HL-60/S4 treated with phorbol 12-myristate 13-acetate at 8.2 ng/mL for 4 days and 3 days (cell line): ENCODE measurements around the gene GDPD5.

ENCODE experiments used
- in situ Hi-C: fragments of 300-500 bp; cut with MboI; formaldehyde crosslinking; loops from 2 replicates; pipeline ENCODE4 v1.15.0; 2022; ENCODE audit warnings: low sequenced_read_pairs

The GDPD5 gene, protein sequence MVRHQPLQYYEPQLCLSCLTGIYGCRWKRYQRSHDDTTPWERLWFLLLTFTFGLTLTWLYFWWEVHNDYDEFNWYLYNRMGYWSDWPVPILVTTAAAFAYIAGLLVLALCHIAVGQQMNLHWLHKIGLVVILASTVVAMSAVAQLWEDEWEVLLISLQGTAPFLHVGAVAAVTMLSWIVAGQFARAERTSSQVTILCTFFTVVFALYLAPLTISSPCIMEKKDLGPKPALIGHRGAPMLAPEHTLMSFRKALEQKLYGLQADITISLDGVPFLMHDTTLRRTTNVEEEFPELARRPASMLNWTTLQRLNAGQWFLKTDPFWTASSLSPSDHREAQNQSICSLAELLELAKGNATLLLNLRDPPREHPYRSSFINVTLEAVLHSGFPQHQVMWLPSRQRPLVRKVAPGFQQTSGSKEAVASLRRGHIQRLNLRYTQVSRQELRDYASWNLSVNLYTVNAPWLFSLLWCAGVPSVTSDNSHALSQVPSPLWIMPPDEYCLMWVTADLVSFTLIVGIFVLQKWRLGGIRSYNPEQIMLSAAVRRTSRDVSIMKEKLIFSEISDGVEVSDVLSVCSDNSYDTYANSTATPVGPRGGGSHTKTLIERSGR

DNA sequence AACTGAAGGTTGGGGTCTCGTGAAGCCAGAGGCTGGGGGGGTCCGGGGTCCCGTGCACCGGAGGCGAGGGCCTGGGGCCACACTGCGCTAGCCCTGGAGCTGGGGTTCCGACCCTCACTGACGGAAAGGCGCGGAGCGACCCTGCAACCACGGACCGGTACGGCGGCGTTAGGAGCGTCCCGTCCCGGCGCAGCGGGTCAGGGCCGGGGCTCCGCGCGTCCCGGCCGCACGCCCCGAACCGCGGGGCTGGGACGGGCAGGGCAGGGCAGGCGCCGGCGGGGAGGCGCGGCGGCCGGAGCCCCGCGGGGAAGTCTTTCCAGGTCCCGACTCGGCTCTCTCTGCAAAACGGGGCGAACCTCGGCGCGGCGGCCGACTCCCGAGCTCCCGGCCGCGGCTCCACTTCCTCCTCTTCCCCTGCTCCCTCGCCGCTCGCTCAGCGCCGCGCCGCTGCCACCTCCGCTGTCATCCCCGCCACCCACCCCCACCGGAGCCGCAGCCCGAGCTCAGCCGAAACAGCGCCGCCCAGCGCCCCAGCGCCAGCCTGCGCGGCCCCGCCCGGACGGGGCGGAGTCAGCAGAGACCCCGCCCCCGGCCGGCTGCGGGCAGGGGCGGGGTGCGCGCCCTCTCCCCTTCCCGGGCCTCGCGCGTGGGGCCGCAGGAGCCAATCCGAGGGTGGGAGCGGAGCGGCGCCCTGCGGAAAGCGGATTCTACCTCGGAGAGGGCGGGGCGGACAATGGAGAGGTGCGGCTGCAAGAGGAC lies at the start of gene GDPD5:
GDPD5 (minus strand) TSS at position 509 of the 759 bp plus-strand sequence. CDS start 48,206 bp downstream, outside the sequence.
- in situ Hi-C loops: no loop called here

DNA sequence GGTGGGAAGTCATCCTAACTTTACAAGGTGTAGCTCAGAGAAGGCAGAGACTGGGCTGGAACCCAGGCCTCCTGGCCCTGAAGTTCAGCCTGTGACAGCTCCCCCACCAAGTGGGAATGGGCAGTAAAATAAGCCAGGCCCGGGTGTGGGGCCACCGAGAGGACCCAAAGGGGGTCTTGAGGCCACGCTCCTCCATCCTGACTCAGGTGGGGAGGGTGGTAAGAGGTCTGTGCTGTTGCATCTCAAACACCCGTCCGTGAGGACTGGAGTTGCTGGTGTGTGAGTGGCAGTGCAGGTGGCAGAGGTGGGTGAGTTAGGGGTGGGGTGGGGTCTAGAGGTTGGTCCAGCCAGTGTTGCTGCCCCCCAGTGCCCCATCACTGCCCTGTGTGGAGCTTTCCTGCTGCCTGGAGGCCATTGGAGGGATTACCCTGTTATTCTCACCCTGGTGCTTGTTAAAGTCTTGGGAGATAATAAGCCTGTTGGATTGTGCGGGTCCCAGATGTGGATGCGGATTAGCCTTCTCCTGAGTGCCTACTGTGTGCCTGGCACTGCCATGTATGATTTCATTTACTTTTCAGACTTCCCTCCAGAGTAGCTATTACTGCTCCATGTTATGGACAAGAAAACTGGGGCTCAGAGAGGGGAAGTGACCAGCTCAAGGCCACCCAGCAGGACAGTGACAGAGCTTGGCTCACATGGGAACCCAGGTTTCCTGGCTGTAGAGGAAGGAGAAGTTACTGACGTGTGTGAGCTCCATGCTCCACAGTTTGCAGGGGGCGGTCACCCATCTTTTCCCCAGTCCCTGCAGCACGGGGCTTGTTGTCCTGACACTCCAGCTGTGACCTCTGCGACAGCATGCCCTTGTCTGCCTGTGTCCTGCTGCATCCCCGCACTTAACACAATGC lies 49.2 kb upstream of the GDPD5 start:
- in situ Hi-C loops: no loop called here

DNA sequence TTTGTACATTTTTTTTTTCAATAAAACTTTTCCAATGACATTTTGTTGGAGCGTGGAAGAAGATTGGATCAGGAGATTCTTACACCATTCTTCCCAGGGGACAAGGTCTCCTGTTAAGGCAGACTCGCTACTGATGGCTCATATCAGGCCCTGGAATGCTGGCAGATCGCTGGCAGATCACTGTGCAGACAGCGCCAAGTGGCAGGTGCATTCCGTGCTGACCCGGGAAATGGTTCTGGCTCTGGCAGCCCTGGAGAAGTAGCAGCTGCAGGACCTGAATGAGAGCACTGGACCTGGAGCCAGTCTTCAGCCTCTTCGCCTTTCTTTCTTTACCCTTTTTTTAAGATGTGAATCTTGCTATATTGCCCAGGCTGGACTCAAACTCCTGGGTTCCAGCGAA lies 47.0 kb upstream of the GDPD5 start:
- in situ Hi-C loops: no loop called here

DNA sequence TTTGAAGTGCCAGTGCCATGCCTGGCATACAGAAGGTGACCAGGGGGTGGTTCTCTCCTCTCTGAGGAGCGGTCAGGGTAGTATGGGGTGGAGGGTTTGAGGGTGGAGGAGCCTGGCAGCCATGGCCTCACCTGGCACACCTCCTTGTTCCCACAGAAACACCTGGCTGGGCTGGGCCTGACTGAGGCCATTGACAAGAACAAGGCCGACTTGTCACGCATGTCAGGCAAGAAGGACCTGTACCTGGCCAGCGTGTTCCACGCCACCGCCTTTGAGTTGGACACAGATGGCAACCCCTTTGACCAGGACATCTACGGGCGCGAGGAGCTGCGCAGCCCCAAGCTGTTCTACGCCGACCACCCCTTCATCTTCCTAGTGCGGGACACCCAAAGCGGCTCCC lies 45.9 kb upstream of the GDPD5 start:
- in situ Hi-C loops: no loop called here

DNA sequence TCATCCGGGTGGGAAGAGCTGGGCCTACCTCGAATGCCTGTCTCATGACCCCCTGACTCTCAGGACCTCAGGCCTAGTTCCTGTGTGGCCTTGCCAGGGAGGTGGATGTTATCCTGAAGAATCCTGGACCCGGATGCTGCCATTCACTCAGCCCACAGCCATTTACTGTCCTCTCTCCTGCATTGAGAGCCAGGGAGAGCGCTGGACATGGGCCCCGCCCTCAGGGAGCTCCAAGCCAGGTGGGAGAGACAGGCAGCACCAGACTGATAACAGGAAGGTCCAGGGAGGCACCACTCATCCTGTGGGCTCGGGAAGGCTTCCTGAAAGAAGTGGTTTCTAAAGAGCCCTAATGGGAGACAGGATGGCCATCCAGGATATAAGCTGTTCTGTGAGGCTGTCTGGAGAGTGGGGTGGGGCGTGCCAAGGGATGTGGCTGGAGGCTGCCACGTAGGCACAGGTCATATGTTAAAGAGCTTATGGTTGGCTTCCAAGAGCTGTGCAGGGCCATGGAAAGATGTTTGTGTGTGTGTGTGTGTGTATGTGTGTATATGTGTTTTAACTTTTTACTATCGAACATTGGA lies 44.9 kb upstream of the GDPD5 start:
- in situ Hi-C loops: no loop called here

DNA sequence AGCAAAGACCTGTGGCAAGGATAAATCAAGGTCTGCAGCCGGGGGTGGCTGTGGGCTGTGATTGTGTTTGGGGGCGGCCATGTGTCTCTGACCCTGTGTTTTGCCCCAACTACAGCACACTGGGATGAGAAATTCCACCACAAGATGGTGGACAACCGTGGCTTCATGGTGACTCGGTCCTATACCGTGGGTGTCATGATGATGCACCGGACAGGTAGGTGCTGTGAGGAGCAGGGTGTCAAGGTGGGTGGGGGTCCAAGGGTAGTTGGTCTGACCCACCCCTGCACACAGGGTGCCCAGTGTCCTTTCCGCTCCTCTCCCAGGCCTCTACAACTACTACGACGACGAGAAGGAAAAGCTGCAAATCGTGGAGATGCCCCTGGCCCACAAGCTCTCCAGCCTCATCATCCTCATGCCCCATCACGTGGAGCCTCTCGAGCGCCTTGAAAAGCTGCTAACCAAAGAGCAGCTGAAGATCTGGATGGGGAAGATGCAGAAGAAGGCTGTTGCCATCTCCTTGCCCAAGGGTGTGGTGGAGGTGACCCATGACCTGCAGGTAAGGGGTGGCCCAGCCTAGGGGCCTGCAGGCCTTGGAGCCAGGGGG lies 43.0 kb upstream of the GDPD5 start:
- in situ Hi-C loops: no loop called here

DNA sequence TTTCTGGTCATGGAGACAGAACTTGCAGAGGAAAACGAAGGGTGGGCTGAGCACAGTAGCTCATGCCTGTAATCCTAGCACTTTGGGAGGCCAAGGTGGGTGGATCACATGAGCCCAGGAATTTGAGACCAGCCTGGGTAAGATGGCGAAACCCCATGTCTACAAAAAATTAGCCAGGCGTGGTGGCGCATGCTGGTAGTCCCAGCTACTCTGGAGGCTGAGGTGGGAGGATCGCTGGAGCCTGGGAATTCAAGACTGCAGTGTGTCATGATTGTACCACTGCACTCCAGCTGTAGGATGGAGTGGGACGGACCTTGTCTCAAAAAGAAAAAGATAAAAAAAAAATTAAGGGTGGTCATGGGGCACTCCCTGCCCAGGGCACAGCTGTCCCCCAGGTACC lies 42.2 kb upstream of the GDPD5 start:
- in situ Hi-C loops: no loop called here

DNA sequence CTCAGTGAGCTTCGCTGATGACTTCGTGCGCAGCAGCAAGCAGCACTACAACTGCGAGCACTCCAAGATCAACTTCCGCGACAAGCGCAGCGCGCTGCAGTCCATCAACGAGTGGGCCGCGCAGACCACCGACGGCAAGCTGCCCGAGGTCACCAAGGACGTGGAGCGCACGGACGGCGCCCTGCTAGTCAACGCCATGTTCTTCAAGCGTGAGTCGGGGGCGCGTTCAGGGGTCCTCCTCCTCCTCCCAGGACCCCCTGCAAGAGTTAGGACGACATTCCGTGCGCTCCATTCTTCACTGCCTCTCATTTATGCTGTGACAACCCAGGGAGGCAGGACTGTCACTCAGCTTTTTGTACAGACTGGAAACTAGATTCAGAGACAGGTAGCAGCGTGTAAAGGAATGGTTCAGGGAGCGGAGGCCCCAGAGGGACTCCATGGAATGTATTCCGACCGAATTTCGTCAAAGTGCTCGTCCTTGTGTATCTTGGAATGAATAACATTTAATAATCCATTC lies 41.1 kb upstream of the GDPD5 start:
- in situ Hi-C loops: no loop called here

DNA sequence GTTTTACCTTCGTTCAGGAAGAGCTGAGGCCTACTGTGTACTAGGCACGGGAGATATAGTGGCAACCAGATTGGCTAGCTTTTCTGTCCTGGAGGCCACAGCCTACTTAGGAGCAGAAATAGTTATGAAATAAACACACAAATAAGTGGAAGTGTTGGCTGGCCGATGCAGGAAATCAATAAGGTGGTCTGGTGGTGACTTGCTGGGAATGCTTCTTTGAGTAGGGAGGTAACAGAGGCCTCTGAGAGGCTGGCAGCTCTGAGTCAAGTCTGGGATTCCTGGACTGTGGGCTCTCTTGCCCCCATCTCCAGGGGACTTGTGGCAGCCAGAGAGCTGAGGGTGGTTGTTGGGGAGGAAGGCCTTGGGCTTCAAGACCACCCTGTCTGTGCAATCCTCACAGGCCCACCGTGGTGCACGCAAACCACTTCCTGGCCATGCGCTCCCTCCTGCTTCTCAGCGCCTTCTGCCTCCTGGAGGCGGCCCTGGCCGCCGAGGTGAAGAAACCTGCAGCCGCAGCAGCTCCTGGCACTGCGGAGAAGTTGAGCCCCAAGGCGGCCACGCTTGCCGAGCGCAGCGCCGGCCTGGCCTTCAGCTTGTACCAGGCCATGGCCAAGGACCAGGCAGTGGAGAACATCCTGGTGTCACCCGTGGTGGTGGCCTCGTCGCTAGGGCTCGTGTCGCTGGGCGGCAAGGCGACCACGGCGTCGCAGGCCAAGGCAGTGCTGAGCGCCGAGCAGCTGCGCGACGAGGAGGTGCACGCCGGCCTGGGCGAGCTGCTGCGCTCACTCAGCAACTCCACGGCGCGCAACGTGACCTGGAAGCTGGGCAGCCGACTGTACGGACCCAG lies 40.4 kb upstream of the GDPD5 start:
- in situ Hi-C loops: no loop called here

DNA sequence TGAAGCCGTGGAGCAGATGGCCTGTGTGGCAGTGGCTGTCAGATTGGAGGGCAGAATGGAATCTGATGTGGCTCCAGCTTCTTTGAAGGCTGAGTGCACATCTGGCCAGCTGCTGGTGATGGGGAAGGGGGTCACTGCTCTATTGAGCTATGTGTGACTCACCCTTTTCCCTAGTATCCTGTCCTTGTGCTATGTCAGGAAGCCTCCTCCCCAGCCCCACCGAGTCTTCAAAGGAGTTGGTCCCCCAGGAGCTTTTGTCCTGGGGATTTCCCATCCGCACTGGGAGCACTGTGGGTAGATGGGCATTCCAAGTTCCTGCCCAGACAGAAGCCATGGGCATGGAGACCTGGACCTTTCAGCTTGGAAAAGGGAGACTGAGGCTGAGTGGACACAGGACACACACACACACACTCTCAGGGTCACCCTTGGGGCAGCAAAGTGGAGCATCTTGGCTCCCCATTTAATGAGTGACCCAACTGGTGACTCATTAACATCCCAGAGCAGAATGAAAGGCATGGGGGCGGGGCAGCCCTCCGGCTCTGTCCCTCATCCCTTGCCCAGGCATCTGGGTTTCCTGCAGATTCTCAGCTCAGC lies 39.6 kb upstream of the GDPD5 start:
- in situ Hi-C loops: no loop called here

DNA sequence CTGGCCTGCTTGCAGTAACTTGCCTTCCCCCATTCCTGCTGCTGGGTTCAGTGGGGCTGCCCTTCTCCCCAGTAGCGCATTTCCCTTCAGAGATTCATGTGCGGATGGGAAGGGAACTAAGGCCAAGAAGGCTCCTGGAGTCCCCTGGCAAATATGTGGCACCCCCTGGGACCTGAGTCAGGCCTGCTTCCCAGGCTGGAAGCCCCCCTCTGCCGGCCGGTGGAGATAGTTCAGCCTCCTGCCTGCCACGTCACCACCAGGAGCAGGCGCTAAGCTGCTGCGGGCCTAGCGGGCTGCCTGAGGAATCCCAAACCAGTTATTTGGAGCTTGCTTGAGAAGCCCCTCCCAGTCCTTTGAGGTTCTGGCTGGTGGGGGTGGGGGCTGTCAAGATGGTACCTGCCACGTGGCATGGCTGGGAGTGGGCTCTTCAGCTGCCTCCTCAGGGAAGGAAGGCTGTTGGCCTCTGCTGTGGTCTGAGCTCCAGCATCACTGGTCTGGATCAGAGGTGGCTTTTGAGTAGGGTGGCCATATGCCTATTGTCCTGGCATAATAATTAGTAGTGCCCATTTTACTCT lies 38.3 kb upstream of the GDPD5 start:
- in situ Hi-C loops: no loop called here

DNA sequence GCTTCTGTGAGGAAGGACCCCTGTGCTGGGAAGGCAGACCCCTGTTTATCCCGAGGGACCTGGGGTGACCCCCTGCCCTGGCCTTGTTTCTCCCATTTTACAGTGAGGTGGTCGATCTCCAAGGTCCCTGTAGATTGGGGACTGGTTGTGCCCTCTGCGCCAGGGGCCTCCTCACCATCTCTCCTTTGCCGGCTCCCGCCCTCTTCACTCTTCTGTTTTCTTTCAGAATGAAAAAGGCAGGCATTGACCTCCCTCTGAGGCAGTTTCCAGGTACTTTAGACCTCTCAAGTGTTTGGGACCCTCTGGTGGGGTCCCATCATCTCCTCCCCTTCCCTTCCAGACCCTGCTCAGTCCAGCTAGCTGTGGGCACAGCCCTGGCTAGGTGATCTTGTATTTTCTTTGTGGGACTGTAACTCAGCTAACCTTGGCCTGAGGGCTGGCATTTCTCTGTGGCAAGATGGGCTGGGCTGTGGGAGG lies 37.8 kb upstream of the GDPD5 start:
- in situ Hi-C loops: no loop called here

DNA sequence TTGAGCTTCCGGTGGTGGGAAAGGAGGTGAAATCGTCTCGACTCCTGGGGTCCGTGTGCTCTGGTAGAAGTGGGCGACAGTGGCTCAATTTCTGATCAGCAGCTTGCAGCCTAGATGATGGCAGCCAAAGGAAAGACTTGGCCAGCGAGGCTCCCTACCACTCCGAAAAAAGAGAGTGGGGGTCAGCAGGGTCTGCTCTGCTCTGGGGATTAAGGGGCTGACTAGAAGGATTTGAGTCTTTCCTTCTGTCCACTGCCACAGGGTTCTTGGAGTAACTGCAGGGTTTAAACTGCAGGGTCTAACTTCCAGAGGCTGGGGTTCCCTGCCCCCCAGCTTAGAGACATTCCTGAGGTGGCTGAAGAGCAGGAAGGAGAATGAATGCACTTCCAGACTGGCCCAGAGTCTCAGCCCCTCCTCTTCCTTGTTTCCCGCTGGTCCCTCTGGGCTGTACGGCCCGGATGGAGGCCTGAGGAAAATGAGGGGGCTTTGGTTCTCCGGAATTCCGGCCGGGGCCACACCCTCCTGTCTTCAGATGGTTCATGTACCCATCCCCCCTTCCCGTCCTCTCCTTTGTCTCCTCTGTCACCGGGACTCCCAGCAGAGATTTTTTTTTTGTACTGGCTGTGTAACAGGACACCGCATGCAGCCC lies 37.2 kb upstream of the GDPD5 start:
- in situ Hi-C loops: no loop called here

DNA sequence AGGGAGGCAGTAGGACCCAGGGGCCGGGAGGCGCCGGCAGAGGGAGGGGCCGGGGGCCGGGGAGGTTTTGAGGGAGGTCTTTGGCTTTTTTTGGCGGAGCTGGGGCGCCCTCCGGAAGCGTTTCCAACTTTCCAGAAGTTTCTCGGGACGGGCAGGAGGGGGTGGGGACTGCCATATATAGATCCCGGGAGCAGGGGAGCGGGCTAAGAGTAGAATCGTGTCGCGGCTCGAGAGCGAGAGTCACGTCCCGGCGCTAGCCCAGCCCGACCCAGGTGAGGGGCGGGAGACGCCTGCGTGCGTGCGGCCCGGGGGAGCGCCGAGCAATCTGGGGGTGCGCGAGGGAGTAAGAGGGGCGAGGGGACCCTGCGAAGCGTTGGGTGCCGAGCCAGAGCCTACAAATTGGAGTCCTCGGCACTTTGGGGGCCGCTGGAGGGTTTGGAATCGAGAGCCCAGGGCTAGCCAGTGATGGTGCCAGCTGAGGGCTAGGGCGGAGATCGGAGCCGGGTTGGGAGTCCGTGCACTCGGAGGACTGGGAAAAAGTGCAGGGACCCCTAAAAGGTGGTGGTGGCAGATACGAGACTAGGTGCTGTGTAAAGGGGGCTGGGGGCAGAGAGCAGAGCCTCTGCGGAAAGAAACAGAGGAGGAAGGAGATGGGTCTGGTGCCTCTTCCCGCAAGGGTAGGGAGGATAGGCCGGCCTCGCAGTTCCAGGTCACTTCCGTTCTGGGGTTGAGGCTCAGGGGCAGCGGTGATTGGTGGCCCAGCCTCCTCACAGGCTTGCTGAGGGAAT lies 36.5 kb upstream of the GDPD5 start, which contains the start of gene SERPINH1:
SERPINH1 (plus strand) TSS at position 206 of the 788 bp plus-strand sequence. CDS start 4,097 bp downstream, outside the sequence.
- in situ Hi-C loops: no loop called here

DNA sequence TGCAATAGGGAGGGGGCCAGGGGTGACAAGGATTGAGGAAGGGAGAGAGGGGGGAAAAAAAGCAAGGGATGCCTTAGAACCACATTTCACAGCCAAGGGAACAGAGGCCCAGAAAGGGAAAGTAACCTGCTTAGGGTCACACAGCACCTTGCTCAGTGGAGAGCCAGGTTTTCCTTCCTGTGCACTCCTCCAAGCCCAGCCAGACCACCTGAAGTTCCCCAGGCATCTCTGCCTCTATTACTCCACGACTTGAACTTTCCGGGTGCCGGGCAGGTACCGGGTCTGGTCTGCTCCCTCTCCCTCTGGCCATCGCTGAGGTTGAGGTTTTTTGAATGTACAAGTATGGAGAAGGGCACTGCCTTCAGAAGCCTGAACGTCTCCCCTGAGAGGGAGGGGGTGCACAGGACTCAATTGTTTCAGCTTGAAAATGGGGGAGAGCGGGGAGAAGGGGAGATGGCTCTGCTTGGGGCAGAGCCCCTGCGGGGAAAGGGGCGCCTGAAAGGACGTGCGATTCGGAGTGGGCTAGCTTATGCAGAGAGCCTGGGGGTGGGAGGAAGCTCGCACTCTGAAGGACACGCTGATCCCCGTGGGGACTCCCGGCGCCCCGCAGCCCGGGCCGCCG lies 35.8 kb upstream of the GDPD5 start:
- in situ Hi-C loops: no loop called here

DNA sequence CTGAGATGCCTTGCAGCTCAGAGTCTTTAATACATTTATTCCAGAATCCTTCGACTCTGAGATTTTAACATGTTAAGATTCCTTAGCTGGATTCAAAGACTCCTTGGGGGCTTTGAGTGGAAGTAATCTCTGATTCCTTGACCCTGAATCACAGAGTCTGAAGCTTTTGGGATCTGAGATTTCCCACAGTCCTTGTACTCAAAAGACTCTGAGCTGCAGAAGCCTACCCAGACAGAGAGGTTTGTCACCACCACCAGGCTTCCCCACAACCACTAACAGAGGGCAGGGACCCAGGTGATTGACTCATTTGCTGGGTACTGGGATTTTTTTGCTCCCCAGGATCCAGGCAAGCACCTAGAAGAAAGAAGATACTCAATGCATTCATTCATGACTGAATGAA lies 34.9 kb upstream of the GDPD5 start:
- in situ Hi-C loops: no loop called here
